CD4-positive, alpha-beta T cell treated with Interleukin-10 for 1 hour (primary cell): ENCODE results near the gene PDE4DIP.
"Not testable (repeated sequence)": the region's sequence is repeated elsewhere in the genome, so short reads cannot be mapped to it uniquely, and the experiment has no call there.

ENCODE experiments used
- DNase-seq: peaks from one replicate; pipeline ENCODE4 v3.0.0-alpha.2; 2020

Gene PDE4DIP

DNA sequence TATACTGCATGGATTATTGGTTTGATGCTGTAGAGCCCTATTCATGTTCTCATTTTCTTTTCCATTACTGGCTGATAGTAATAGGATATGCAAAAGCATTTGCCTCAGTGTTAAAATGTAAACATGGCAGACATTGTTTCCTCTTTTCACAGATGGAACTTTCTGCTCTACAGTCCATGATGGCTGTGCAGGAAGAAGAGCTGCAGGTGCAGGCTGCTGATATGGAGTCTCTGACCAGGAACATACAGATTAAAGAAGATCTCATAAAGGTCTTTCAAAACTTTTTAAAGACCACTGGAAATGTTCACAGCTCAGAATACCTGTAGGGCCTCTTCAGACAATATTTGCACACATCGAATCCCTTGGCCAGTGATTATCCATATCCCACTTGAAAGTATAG lies 133.6 kb downstream of the PDE4DIP start:
- not testable (repeated sequence) for DNase-seq

DNA sequence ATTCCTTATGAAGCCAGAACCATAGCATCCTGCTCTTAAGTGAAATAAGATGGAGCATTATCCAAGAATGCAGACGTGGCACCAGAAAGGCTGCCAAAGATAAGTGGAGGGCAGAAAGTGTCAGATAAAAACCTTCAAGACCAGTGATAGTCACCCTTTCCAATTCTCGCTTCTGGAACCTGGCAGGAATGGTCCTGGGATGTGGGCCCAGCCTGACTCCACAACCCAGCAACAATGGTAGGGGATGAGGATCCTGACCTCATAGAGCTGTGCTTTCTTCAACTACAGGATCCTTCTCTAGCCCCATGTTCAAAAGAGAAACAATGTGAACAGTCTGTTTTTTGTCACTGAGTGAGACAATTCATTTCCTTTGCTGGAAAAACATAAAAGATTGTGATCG lies 145.2 kb downstream of the PDE4DIP start:
- DNase-seq = not testable (repeated sequence)

DNA sequence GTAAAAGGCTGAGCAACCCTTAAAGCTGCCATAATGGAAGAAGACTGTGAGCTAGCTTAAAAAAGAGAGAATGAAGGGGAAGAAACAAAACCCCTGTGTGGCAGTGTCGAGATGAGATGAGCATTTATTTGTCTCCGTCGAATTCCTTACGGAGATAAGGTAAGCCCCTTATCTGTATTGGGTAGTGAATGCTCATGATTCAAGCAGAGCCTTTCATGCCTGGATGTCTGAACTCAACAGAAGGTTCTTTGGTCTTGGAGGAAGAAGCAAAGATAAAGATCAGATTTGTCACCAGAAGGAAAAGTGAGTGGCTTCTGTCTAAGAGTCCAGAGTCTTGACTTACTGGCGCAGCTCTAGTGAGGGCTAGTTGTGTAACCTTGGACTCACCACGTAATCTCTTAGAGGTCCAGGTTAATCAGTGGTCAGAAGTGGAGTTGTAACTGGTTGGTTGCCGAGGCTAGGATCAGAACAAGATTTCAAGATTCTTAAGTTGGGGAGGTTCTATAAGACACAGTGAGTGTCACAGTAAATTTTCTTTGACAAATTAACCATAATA lies 146.1 kb downstream of the PDE4DIP start:
- not testable (repeated sequence) for DNase-seq

DNA sequence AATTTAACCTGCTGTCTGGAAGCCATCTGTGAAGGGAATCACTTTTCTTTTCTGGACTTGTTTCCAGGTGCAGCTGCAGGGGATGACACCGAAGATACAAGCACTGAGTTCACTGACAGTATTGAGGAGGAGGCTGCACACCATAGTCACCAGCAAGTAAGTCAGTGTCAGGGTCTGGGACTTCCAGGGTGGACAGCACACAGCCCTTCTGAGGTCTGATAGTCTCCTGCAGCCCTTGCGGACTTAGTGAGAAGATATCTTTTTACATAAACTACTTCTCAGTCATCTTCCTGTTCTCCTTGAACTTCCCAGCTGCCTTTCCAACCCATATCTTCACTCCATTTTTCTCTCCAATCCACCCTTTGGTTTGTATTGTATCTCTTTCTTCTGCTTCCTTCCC lies 147.6 kb downstream of the PDE4DIP start:
- not testable (repeated sequence) for DNase-seq

DNA sequence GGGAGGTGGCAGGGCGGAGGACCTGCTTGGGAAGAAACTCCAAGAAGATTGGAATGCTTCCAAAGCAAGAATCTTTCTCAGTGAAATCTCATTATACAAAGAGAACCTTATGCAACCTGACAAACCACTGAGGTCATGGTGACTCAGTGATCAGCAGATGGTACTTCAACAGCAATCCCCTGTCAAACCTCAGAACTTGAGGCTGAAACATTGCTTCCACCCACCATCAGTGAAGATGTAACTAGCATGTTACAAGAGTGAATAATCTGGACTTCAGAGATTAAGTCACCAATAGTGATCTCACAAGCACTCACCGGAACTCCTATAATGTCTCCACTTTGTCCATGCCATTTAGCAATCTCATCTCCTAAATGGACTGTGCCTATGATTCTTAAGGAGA lies 148.1 kb downstream of the PDE4DIP start:
- not testable (repeated sequence) for DNase-seq

DNA sequence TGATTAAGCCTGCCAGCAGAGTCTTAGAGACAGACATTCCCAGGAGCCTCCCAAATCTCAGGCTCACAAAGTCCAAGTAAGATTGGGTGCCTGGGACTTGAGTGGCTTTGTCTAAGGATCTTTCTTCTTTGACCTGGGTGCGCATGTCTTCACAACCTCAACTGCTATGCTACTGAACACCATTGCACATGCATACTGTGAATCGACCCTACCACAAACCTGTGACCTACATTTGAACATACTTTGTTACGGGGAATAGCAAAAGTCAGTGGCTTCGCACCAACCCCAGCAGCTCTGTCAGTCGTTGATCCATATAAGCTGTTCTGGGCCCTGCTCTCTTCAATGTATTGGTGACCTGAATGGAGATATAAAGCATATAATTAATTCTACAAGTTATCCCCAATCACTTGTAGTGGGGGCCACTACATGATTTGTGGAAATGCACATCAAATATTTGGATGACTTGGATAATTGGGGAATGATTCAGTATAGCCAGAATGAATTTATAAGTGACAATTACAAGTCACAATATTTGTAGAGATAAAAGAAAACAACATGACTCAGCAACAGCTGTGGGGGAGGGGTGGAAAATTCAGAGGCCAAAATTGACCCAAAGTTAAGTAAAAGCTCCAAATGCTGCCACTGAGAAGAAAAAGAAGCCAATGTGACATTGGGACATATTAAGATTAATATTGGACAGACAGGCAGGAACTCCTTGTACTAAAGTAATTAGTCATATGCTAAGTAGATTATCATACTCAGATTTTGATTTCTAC lies 152.4 kb downstream of the PDE4DIP start:
- not testable (repeated sequence) for DNase-seq

DNA sequence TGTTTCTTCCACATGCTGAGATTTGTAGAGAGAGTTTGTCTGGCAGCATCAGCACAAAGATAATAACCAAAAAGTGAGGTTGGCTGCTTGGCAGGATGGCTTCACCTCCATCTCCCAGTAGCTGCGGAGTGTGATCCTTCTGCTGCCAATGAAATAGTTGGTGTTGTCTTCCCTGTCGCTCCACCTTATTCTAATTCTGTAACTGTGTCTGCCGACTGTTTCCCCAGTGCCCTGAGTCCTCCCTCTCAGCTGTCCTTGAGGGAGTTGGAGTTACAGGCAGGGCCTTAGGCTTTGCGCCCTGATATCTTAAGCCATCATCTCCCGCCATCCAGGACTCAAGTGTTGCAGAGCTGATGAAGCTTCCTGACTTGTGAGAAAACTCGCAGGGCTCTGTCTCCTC lies 153.2 kb downstream of the PDE4DIP start:
- not testable (repeated sequence) for DNase-seq

DNA sequence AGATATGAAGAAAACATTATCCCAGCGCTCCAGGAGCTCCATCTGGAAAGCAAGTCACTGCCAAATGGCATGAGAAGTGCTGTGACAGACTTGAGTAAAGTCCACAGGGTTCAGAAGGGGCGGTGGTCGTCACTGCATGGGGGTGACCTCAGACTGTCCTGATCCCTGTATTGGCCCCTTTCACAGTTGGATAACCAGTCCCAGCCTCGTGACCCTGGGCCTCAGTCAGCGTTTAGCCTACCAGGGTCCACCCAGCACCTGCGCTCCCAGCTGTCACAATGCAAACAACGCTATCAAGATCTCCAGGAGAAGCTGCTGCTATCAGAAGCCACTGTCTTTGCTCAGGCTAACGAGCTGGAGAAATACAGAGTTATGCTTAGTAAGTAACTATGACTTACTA lies 158.4 kb downstream of the PDE4DIP start:
- DNase-seq = not testable (repeated sequence)

DNA sequence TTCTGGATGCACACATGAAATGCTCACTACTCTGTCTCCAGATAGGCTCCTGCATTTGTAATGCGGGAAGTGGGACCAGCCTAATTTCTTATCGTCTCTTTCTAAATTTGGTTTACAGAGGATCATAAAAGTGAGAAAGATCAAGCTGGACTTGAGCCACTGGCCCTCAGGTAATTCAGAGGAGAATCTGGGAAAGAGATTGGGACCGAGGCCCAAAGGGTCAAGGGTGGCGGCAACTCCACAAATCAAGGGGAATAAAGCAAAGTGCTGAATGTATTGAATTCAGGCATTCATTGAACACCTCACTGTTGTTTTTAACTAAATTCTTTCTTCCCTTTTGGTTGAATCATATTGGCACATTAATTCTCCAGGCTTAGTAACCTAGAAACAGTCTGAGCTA lies 164.1 kb downstream of the PDE4DIP start:
- DNase-seq = not testable (repeated sequence)

DNA sequence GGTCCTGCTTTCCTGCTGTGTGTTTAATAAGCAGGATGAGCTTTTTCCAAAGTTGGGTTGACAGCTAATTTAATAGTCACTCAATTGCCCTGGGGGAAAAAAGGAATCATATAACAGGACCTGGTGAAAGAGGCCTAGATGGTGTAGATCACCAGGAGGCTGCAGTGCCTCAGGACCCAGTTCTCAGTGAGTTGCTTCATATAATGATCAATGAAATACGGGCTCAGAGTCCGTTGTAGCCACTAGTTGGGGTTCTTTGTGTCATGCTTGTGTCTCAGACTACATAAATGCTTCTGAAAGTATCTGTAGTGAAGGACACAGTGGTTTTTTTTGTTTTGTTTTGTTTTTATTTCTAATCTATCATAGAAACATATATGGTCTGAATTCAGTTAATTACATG lies 164.5 kb downstream of the PDE4DIP start:
- not testable (repeated sequence) for DNase-seq

DNA sequence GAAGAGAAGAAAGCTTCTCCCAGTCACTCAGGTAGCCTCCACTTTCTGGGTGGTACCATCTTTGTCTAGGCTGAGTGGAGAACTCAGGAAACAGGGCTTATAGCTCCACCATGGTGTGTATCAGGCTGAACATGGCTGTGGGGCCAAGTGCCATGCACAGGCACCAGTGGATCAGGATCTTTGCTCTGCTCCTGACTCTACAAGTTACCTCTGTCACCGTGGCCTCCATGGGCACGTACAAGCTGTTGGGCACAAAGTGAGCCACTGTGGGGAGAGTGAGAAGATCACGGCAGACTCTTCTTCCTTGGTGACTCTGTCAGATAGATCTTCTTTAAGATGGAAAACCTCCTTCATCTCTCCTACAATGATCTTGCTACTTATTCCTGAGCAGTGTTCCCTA lies 165.5 kb downstream of the PDE4DIP start:
- not testable (repeated sequence) for DNase-seq

DNA sequence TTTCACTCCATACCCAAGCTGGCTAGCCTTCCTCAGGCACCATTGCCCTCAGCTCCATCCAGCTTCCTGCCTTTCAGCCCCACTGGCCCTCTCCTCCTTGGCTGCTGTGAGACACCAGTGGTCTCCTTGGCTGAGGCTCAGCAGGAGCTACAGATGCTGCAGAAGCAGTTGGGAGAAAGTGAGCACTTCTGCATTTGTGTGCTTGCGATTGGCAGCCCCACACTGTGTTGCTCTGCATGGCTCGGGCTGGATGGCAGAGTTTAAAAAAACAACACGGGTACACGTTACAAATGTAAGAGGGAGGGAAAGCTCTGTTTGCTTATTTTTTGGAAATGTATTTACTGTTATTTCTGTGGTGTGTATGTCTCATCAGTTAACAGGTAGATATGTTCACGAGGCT lies 168.4 kb downstream of the PDE4DIP start:
- DNase-seq = not testable (repeated sequence)

DNA sequence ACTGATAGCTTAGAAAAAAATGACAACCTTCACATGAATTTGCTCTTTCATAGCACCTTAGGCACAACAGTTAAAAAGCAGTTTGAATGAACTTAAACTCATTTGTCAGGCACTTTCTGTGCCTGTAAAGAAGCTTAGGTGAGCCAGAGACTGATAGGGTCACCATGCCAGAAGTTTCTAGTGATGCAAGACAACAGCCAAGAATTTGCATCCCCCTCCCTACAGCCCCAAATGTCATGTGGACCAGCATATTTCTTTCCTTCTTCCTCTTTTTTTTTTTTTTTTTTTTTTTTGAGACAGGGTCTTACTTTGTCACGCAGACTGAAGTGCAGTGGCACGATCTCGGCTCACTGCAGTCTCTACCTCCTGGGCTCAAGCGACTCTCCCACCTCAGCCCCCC lies 169.3 kb downstream of the PDE4DIP start:
- DNase-seq = not testable (repeated sequence)

DNA sequence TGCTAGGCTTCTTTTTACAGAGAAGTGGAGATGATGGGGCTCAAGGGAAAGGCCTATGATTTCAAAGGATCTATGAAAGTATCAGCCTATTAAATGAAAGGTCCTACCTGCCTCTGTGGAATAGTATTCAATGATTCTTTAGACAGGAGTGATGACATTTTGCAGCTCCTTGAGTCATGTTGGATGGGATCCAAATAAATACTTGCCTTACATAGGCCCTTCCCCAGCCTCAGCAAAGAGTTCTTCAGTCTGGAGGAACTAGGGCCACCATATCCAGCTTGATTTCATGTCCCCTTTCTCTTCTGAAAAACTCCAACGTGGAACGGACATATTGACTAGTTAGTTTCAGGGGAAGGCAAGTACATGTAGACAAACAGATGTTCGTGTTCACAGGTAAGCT lies 171.3 kb downstream of the PDE4DIP start:
- DNase-seq = not testable (repeated sequence)

DNA sequence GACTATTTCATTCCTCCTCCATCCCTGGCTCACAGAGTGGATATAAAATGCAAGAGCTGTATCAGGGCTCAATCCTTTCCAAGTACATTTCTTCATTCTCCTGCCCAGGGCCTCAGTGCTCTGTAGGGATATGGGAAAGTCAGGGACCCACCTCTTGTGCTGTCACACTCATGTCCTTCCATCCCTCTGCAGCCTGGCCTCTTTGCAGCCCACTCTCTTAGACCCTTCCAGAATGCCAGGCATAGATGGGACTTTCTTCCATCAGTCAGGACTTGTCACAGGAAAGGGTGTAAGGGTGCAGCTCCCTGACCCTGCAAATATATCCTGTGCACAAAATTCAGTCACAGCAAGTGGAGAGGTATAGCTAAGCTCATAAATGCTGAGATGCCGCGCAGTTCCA lies 172.4 kb downstream of the PDE4DIP start:
- DNase-seq = not testable (repeated sequence)

DNA sequence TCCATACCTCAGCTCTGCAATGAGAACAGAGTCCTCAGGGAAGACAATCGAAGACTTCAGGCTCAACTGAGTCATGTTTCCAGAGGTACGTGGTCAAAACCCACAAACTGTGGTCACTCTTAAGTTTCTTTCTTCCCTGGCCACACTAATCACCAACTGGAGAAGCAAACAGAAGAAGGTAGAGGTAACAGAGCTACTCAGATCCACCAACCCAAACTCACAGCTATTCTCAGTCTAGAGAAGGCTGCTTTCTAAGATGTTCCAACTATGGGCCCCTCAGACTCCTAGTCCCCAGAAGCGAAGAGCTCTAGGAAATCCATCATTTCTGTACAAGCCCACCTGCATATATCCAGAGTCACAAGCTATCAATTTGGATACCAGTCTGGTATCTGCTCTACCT lies 174.3 kb downstream of the PDE4DIP start:
- not testable (repeated sequence) for DNase-seq

DNA sequence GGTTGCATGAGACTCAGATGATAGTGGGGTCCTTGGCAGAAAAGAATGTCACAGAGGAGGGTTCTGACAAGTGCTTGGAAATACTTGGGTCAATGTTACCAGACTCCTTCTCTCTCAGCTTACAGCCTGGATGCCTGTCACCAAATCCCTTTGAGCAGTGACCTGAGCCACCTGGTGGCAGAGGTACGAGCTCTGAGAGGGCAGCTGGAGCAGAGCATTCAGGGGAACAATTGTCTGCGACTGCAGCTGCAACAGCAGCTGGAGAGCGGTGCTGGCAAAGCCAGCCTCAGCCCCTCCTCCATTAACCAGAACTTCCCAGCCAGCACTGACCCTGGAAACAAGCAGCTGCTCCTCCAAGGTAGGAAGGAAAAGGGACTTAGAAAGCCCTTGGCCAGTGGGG lies 180.1 kb downstream of the PDE4DIP start:
- DNase-seq = not testable (repeated sequence)

DNA sequence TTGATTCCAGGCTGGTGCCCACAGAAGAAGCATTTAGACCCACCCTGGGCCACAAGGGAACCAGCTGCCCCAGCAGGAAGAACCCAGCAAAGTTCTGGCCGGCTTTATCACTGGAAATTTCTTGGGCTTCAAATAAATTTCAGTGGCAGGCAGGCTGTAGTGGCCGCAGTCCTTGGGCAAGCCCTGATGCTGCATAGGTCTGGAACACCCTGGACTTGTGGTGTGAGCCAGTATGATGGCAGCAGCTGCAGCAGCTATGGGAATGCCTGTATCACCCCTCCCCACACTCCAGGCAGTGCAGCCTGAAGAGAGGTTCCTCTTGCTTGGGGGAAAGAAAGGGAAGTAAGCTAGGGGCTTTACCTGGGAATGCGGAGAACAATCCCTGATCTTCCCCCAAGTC lies 189.7 kb downstream of the PDE4DIP start:
- not testable (repeated sequence) for DNase-seq

DNA sequence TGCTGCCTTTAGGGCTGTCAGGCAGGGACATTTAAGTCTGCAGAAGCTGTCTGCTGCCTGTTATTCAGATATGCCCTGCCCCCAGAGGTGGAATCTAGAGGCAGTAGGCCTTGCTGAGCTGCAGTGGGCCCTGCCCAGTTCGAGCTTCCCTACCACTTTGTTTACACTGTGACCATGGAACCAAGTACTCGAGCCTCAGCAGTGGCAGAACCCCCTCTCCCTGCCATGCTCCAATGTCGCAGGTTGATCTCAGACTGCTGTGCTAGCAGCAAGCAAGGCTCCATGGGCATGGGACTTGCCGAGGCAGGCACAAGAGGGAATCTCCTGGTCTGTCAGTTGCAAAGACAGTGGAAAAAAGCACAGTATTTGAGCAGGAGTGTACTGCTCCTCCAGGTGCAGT lies 198.8 kb downstream of the PDE4DIP start:
- not testable (repeated sequence) for DNase-seq

DNA sequence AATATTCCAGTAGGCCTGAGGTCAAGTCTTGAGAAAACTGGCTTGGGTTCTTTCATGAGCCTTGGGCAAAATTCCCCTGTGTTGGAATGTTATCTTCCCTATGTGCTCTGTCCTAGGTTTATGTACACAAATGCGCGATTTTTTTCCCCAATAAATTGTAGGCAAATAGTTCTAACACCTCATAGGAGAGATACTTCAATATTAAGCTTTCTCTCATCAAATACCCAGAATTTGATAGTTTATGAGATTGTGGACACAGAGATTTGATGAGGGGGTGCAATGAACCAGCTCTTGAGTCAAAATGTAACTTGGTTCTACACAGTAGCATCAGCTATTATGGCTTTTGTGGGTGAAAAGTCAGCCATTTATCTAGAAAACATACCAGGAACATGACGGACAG lies 220.4 kb downstream of the PDE4DIP start:
- not testable (repeated sequence) for DNase-seq

DNA sequence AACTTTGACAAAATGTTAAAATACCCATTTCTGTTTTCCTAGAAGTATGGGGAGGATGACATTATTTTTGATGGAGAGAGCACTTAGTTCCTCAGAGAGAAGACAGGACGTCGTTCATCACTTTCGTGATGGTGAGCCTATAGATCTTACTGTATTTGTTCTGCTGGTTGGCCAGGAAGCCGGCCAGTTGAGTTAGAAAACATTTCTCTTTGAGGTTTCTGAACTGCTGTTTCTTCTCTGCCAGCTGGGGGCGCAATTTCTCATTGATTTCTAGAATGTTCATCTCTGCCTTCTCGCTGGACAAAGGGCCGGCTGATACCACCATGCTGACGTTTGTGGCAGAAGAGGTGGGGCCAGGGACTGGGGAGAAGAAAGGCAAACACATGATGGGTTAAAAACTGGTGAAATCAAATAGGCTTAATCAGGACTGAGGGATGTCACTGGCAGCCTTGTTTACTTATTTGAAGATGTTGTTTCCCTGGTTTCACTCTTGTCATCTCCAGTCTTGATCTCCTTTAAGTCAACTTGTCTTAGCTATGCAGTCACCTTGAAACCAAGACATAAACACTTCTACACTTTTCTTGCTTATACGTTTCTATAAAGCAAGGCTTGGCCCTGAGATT lies 231.4 kb downstream of the PDE4DIP start:
- DNase-seq = not testable (repeated sequence)
